DLD1 (cell line): Measurements from ENCODE around the gene TARS2.

ENCODE experiments used
- in situ Hi-C: cut with HindIII; loops from 2 replicates; pipeline ENCODE4 v1.10.0; 2017; ENCODE audit warnings: low sequenced_read_pairs

TARS2 gene

DNA sequence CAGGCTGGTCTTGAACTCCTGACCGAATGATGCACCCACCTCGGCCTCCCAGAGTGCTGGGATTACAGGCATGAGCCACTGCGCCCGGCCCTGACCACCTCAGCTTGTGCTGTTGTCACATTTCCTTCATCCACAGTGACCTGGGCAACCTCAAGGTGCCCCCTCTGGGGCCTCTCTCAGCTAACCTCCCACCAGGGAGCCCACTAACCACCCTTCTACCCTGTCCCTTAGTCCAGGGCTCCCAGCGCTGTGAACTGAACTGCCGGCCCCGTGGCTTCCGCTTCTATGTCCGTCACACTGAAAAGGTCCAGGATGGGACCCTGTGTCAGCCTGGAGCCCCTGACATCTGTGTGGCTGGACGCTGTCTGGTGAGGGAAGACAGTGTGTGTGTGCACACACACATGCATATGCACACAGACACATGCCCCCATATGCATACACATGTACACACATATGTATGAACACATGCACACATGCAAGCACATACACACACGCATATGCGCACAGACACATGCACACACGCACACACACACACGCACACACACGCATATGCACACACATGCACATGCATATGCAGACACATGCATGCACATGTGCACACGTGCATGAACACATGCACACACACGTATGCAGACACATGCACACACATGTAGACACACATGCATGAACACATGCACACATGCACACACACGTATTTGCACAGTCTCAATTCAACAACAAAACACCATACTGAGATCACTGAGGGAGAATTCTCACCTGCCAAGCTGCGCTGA lies 68.2 kb downstream of the TARS2 start:
- in situ Hi-C loops, result no loop called here

DNA sequence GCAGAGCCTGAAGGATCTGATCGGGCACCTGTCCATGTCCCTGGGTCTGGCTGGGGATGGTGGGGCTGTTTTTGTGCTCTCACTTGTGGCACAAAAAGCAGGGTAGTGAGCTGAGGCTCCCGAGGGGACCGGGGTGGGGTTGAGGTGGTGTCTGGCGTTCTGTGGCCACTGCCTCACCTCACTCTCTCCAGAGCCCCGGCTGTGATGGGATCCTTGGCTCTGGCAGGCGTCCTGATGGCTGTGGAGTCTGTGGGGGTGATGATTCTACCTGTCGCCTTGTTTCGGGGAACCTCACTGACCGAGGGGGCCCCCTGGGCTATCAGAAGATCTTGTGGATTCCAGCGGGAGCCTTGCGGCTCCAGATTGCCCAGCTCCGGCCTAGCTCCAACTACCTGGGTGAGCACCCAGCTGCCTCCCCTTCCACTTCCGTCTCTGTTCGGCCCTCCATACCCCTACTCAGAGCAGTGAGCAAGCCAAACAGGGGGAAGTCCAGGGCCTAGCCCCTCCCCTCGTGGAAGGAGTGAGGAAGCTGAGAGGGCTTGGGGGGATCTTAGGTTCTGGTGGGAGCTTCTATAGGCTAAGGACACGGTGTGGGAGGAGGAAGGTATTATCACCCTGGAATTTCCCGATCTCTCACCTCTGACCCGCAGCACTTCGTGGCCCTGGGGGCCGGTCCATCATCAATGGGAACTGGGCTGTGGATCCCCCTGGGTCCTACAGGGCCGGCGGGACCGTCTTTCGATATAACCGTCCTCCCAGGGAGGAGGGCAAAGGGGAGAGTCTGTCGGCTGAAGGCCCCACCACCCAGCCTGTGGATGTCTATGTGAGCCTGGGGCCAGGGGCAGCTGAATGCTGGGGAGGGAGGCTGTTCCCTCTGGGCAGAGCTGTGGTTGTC lies 69.0 kb downstream of the TARS2 start:
- in situ Hi-C loops, result no loop called here

DNA sequence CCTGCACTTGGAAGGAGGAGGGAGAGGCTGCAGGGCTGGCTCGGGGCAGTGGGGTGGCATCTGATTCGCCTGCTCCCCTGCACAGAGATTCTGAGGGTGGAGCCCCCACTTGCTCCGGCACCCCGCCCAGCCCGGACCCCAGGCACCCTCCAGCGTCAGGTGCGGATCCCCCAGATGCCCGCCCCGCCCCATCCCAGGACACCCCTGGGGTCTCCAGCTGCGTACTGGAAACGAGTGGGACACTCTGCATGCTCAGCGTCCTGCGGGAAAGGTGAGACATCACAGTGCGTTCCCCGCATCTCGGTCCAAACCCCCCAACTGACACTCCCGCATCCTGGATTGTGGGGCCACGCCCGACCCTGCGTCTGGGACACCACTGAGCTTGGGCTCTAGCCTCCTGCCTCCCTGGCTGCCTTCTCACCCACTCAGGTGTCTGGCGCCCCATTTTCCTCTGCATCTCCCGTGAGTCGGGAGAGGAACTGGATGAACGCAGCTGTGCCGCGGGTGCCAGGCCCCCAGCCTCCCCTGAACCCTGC lies 69.9 kb downstream of the TARS2 start:
- in situ Hi-C loops, result no loop called here
